C4-2B (cell line): Measurements from ENCODE around the gene TMEM254.

Source experiments
- CTCF ChIP-seq: fragments of 450-650 bp; conservative IDR thresholded peaks from 2 replicates; pipeline ENCODE4 v1.5.1; 2017; ENCODE audit warnings: mild to moderate bottlenecking
- ZFX ChIP-seq: fragments of 450-650 bp; IDR thresholded peaks from 2 replicates; pipeline ENCODE4 v1.6.1; 2017

GRCh38 chr10:80094231-80094630 is 15.8 kb downstream of the TMEM254 start:
- TF ChIP-seq CTCF (no peak), ZFX (no peak)
